ENCODE measurements around the gene DROSHA. TPM values are rescaled to one million over a fixed set of nuclear protein-coding genes. Genes with fewer than 3 reads are reported as not detected.

DROSHA gene
- total RNA-seq, 3 donors from 2014 or later: 46.6 to 72.4 (median 53.3) TPM

DNA sequence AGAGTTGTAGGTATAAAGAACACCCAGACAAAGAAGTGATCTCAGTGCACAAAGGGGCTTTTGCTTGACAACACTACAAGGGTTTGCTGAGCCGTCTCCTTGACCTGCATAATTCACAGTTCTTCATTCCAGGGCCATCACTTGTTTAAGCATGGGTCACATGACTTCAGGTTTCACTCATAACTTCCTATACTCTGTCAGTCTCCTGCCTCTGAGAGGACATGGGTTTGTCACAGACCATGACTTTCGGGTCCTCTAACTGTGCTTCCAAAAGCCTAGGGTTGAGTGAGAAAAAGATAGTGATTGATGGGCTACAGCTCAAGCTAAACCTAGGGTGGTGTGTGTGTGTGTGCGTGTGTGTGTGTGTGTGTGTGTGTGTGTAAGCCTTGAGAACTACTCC, 172.1 kb downstream of the DROSHA start:
- Histone ChIP-seq H3K36me3 (ENCODE audit: low read depth) (no peaks in the 10 kb centered on the region), H3K4me1 (ENCODE audit: low read depth) (no peaks in the 10 kb centered on the region), H3K9me3 (no peaks in the 10 kb centered on the region), H3K4me3 (no peak overlapping the region)
- intact Hi-C loops (cut with DNase I, micrococcal nuclease): no loop called here
- TF ChIP-seq, protein P1, sequence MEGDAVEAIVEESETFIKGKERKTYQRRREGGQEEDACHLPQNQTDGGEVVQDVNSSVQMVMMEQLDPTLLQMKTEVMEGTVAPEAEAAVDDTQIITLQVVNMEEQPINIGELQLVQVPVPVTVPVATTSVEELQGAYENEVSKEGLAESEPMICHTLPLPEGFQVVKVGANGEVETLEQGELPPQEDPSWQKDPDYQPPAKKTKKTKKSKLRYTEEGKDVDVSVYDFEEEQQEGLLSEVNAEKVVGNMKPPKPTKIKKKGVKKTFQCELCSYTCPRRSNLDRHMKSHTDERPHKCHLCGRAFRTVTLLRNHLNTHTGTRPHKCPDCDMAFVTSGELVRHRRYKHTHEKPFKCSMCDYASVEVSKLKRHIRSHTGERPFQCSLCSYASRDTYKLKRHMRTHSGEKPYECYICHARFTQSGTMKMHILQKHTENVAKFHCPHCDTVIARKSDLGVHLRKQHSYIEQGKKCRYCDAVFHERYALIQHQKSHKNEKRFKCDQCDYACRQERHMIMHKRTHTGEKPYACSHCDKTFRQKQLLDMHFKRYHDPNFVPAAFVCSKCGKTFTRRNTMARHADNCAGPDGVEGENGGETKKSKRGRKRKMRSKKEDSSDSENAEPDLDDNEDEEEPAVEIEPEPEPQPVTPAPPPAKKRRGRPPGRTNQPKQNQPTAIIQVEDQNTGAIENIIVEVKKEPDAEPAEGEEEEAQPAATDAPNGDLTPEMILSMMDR (IDR thresholded peaks at IDR 0.05): no peak
- no peak for ATAC-seq
- DNase-seq: no peak

DNA sequence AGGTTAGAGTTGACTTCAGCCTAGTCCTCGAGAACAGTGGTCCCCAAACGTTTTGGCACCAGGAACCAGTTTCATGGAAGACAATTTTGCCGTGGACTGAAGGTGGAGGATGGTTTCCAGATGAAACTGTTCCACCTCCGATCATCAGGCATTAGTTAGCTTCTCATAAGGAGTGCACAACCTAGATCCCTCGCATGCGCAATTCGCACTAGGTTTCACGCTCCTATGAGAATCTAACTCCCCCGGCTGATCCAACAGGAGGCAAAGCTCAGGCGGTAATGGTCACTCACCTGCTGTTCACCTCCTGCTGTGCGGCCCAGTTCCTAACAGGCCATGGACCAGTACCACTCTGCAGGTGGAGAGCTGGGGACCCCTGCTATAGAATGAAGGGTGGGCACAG, 174.9 kb downstream of the DROSHA start:
- intact Hi-C loops (cut with DNase I, micrococcal nuclease): no loop called here
- no peak for ATAC-seq
- Histone ChIP-seq H3K9me3 (no peaks in the 10 kb centered on the region), H3K36me3 (ENCODE audit: low read depth) (no peaks in the 10 kb centered on the region), H3K4me3 (no peak overlapping the region), H3K4me1 (ENCODE audit: low read depth) (no peaks in the 10 kb centered on the region)
- TF ChIP-seq, protein P1 (IDR thresholded peaks at IDR 0.05): no peak
- no peak for DNase-seq

- Histone ChIP-seq H3K4me1 (ENCODE audit: low read depth) (no peaks in the 10 kb centered on the region), H3K9me3 (no peaks in the 10 kb centered on the region), H3K4me3 (no peak overlapping the region), H3K36me3 (ENCODE audit: low read depth) (no peaks in the 10 kb centered on the region)
- ATAC-seq (peak; percentile 68), DNase-seq (peak in 1 of 3 donors; percentile 35)
- intact Hi-C loops (cut with DNase I, micrococcal nuclease): no loop called here
- TF ChIP-seq, protein P1 (IDR thresholded peaks at IDR 0.05): no peak
Measured at GRCh38 chr5:31355337-31355736, 176.6 kb downstream of the DROSHA start.

Other genes starting within 250 kb of the DROSHA start
- gene C5orf22, start 208 bp upstream of the DROSHA start, total RNA-seq: 10 to 100 TPM; 24.0 to 26.7 (median 24.6) TPM
- gene PDZD2, start 107.0 kb upstream of the DROSHA start, total RNA-seq: 10 to 100 TPM in 1 of 3 donors, 1 to 10 TPM in 2; 1.8 to 10.1 (median 2.1) TPM

Measured in mucosa of descending colon (tissue), 3 donors.